Upper lobe of left lung (tissue), 4 donors: ENCODE results near the gene MAPK8IP3.

Experiments
- CTCF ChIP-seq, 6 experiments: fragments of 450-650 bp in 4 of 6; fragments of 200-600 bp in 2 of 6; sonication (generic) in 2 of 6; IDR thresholded peaks; one replicate each; pipeline ENCODE4 v1.5.1; 2016 to 2019; ENCODE audit warnings: antibody characterized with exemption in 6 of 6
- POLR2AphosphoS5 ChIP-seq, 2 donors: sonication (generic); formaldehyde crosslinking; IDR thresholded peaks; one replicate each; pipeline ENCODE4 v1.5.1; 2017; ENCODE audit warnings: antibody characterized with exemption in 2 of 2

- TF ChIP-seq CTCF (IDR thresholded peaks at IDR 0.05) (no peak), POLR2AphosphoS5 (IDR thresholded peaks at IDR 0.05) (no peak)
Observed at GRCh38 chr16:1740781-1741490, 34.9 kb downstream of the MAPK8IP3 start.
